ENCODE data around the gene SLCO3A1.

Gene SLCO3A1

GRCh38 chr15:92112180-92112579 is 258.7 kb downstream of the SLCO3A1 start:
- no peak overlapping the region for H3K27ac ChIP-seq (ENCODE audit: low read length)
- no peaks in the 10 kb centered on the region for H3K4me1 ChIP-seq (ENCODE audit: control insufficient read depth in 1 of 2, insufficient read depth in 2 of 2, low read length in 2 of 2)
- H3K9me3 ChIP-seq (ENCODE audit: control insufficient read depth in 1 of 2, low read length in 2 of 2): no peaks in the 10 kb centered on the region

DNA sequence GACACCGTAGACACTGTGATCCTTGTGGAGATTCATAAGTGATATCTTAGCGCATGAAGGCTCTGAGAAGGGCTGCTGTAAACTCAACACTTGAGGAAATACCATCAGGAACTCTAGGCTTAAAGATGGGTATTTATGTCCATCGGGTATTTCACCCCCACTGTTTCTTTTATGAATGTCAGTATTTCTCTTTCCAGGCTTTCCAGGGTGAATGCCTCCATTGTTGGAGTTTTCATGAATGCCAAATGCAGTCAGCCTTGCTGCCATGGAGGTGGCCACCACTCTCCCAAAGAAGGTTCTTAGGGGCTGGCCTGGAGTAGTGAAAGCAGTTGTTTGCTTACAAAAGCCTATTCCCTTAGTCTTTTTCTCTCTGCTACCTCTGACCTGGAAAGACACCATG is 259.2 kb downstream of the SLCO3A1 start:
- Histone ChIP-seq H3K36me3 (ENCODE audit: control insufficient read depth in 1 of 2, insufficient read depth in 2 of 2, low read length in 2 of 2) (no peaks in the 10 kb centered on the region), H3K4me3 (ENCODE audit: low read depth in 1 of 2, low read length in 2 of 2) (no peak overlapping the region), H3K27me3 (ENCODE audit: low read depth, low read length) (no peaks in the 10 kb centered on the region), H3K27ac (ENCODE audit: low read length) (no peak overlapping the region), H3K4me1 (ENCODE audit: control insufficient read depth in 1 of 2, insufficient read depth in 2 of 2, low read length in 2 of 2) (no peaks in the 10 kb centered on the region), H3K9me3 (ENCODE audit: control insufficient read depth in 1 of 2, low read length in 2 of 2) (no peaks in the 10 kb centered on the region)

More at GRCh38 chr15:92112180-92112579, 258.7 kb downstream of the SLCO3A1 start:
- H3K4me3 ChIP-seq (ENCODE audit: low read depth in 1 of 2, low read length in 2 of 2): no peak overlapping the region
- H3K36me3 ChIP-seq (ENCODE audit: control insufficient read depth in 1 of 2, insufficient read depth in 2 of 2, low read length in 2 of 2): no peaks in the 10 kb centered on the region
- H3K27me3 ChIP-seq (ENCODE audit: low read depth, low read length): no peaks in the 10 kb centered on the region

- no peaks in the 10 kb centered on the region for H3K36me3 ChIP-seq (ENCODE audit: control insufficient read depth in 1 of 2, insufficient read depth in 2 of 2, low read length in 2 of 2)
- H3K4me1 ChIP-seq (ENCODE audit: control insufficient read depth in 1 of 2, insufficient read depth in 2 of 2, low read length in 2 of 2): no peaks in the 10 kb centered on the region
- H3K27ac ChIP-seq (ENCODE audit: low read length): no peak overlapping the region
- H3K4me3 ChIP-seq (ENCODE audit: low read depth in 1 of 2, low read length in 2 of 2): no peak overlapping the region
- no peaks in the 10 kb centered on the region for H3K27me3 ChIP-seq (ENCODE audit: low read depth, low read length)
- H3K9me3 ChIP-seq (ENCODE audit: control insufficient read depth in 1 of 2, low read length in 2 of 2): no peaks in the 10 kb centered on the region
These were observed 260.3 kb downstream of the SLCO3A1 start for GRCh38 chr15:92113832-92114231.

DNA sequence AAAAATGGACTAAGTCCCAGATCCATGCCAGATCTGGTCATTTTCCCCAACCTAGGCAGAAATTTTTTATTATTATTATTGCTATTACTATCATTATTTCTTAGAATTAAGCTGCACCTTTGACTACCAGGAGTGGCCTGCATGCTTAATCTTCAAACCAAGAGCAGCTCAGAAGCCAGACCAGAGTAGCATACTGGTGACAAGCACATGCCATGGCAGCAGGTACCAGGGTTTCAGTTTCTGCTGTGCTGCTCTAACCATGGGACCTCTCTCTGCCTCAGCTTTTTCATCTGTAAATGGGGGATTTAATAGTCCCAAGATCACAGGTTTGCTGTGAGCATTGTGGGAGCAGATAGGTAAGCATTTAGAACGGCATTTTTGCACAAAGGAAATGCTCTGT is 262.3 kb downstream of the SLCO3A1 start:
- Histone ChIP-seq H3K36me3 (ENCODE audit: control insufficient read depth in 1 of 2, insufficient read depth in 2 of 2, low read length in 2 of 2) (peaks cover 2 to 3% of the 10 kb centered on the region in 2 donors), H3K4me3 (ENCODE audit: low read depth in 1 of 2, low read length in 2 of 2) (no peak overlapping the region), H3K27ac (ENCODE audit: low read length) (no peak overlapping the region), H3K9me3 (ENCODE audit: control insufficient read depth in 1 of 2, low read length in 2 of 2) (no peaks in the 10 kb centered on the region), H3K27me3 (ENCODE audit: low read depth, low read length) (no peaks in the 10 kb centered on the region), H3K4me1 (ENCODE audit: control insufficient read depth in 1 of 2, insufficient read depth in 2 of 2, low read length in 2 of 2) (no peaks in the 10 kb centered on the region)

DNA sequence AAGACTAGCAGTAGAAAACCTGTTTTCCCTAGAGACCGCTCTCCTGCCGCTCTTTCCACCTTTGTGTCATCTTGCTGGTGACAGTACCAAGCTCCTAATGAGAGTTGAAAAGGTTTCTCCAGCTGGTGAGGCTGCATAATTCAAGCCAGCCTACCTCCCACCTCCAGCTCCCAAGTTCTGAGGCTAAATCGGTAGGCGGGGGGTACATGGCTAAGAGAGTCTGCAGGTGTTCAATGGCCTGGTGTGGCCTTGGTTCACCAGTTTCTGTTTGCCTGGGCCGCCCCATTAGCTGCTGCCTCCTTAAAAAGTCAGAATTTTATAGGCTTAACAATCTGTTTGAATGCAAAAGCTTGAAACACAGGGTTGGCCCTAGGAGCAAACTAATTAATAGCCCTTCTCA is 262.8 kb downstream of the SLCO3A1 start:
- H3K27ac ChIP-seq (ENCODE audit: low read length): no peak overlapping the region

DNA sequence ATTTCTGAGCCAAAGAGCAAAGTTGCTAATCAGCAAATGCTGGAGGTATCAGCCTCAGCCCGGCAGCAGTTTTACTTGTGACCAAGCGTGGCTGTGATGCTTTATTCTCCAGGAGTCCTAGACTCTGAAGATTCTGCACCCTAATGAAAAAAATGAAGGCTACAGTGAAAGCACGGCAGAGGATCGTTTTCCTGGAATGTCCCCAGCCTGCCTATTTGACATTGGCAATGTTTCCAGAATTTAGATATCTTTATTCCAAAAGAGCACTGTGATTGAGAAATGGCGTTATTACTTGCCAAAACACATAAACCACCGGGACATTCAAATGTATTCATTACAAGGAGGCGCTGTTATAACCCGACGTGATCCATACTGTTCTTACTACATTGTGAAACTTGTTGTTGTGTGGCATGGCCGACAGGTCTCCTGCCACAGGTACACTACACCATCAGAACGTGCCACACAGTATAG is 263.8 kb downstream of the SLCO3A1 start:
- H3K4me1 ChIP-seq (ENCODE audit: control insufficient read depth in 1 of 2, insufficient read depth in 2 of 2, low read length in 2 of 2): no peaks in the 10 kb centered on the region
- H3K27ac ChIP-seq (ENCODE audit: low read length): no peak overlapping the region
- H3K4me3 ChIP-seq (ENCODE audit: low read depth in 1 of 2, low read length in 2 of 2): no peak overlapping the region
- peaks cover 8 to 16% of the 10 kb centered on the region in 2 donors for H3K36me3 ChIP-seq (ENCODE audit: control insufficient read depth in 1 of 2, insufficient read depth in 2 of 2, low read length in 2 of 2)
- no peaks in the 10 kb centered on the region for H3K27me3 ChIP-seq (ENCODE audit: low read depth, low read length)
- H3K9me3 ChIP-seq (ENCODE audit: control insufficient read depth in 1 of 2, low read length in 2 of 2): no peaks in the 10 kb centered on the region

More for the DNA sequence above, 262.8 kb downstream of the SLCO3A1 start:
- no peaks in the 10 kb centered on the region for H3K9me3 ChIP-seq (ENCODE audit: control insufficient read depth in 1 of 2, low read length in 2 of 2)
- H3K4me3 ChIP-seq (ENCODE audit: low read depth in 1 of 2, low read length in 2 of 2): no peak overlapping the region
- H3K36me3 ChIP-seq (ENCODE audit: control insufficient read depth in 1 of 2, insufficient read depth in 2 of 2, low read length in 2 of 2): peaks cover 7 to 8% of the 10 kb centered on the region in 2 donors
- no peaks in the 10 kb centered on the region for H3K4me1 ChIP-seq (ENCODE audit: control insufficient read depth in 1 of 2, insufficient read depth in 2 of 2, low read length in 2 of 2)
- no peaks in the 10 kb centered on the region for H3K27me3 ChIP-seq (ENCODE audit: low read depth, low read length)

GRCh38 chr15:92118162-92118935 is 264.8 kb downstream of the SLCO3A1 start:
- peaks cover 8 to 20% of the 10 kb centered on the region in 2 donors for H3K36me3 ChIP-seq (ENCODE audit: control insufficient read depth in 1 of 2, insufficient read depth in 2 of 2, low read length in 2 of 2)
- H3K4me1 ChIP-seq (ENCODE audit: control insufficient read depth in 1 of 2, insufficient read depth in 2 of 2, low read length in 2 of 2): no peaks in the 10 kb centered on the region
- H3K27ac ChIP-seq (ENCODE audit: low read length): no peak overlapping the region

GRCh38 chr15:92118936-92119325 is 265.4 kb downstream of the SLCO3A1 start:
- Histone ChIP-seq H3K9me3 (ENCODE audit: control insufficient read depth in 1 of 2, low read length in 2 of 2) (no peaks in the 10 kb centered on the region), H3K4me1 (ENCODE audit: control insufficient read depth in 1 of 2, insufficient read depth in 2 of 2, low read length in 2 of 2) (no peaks in the 10 kb centered on the region), H3K36me3 (ENCODE audit: control insufficient read depth in 1 of 2, insufficient read depth in 2 of 2, low read length in 2 of 2) (peaks cover 8 to 20% of the 10 kb centered on the region in 2 donors), H3K27ac (ENCODE audit: low read length) (no peak overlapping the region), H3K4me3 (ENCODE audit: low read depth in 1 of 2, low read length in 2 of 2) (no peak overlapping the region), H3K27me3 (ENCODE audit: low read depth, low read length) (no peaks in the 10 kb centered on the region)

More at GRCh38 chr15:92118162-92118935, 264.8 kb downstream of the SLCO3A1 start:
- Histone ChIP-seq H3K4me3 (ENCODE audit: low read depth in 1 of 2, low read length in 2 of 2) (no peak overlapping the region), H3K27me3 (ENCODE audit: low read depth, low read length) (no peaks in the 10 kb centered on the region), H3K9me3 (ENCODE audit: control insufficient read depth in 1 of 2, low read length in 2 of 2) (no peaks in the 10 kb centered on the region)

- Histone ChIP-seq H3K4me1 (ENCODE audit: control insufficient read depth in 1 of 2, insufficient read depth in 2 of 2, low read length in 2 of 2) (no peaks in the 10 kb centered on the region), H3K36me3 (ENCODE audit: control insufficient read depth in 1 of 2, insufficient read depth in 2 of 2, low read length in 2 of 2) (peaks cover 8 to 20% of the 10 kb centered on the region in 2 donors), H3K27ac (ENCODE audit: low read length) (no peak overlapping the region), H3K9me3 (ENCODE audit: control insufficient read depth in 1 of 2, low read length in 2 of 2) (no peaks in the 10 kb centered on the region), H3K27me3 (ENCODE audit: low read depth, low read length) (no peaks in the 10 kb centered on the region), H3K4me3 (ENCODE audit: low read depth in 1 of 2, low read length in 2 of 2) (no peak overlapping the region)
These were observed 266.7 kb downstream of the SLCO3A1 start for GRCh38 chr15:92120094-92120795.

- Histone ChIP-seq H3K27me3 (ENCODE audit: low read depth, low read length) (no peaks in the 10 kb centered on the region), H3K36me3 (ENCODE audit: control insufficient read depth in 1 of 2, insufficient read depth in 2 of 2, low read length in 2 of 2) (peaks cover 8 to 20% of the 10 kb centered on the region in 2 donors), H3K4me3 (ENCODE audit: low read depth in 1 of 2, low read length in 2 of 2) (no peak overlapping the region), H3K9me3 (ENCODE audit: control insufficient read depth in 1 of 2, low read length in 2 of 2) (no peaks in the 10 kb centered on the region), H3K4me1 (ENCODE audit: control insufficient read depth in 1 of 2, insufficient read depth in 2 of 2, low read length in 2 of 2) (no peaks in the 10 kb centered on the region), H3K27ac (ENCODE audit: low read length) (no peak overlapping the region)
These were observed 267.5 kb downstream of the SLCO3A1 start for GRCh38 chr15:92121047-92121446.

DNA sequence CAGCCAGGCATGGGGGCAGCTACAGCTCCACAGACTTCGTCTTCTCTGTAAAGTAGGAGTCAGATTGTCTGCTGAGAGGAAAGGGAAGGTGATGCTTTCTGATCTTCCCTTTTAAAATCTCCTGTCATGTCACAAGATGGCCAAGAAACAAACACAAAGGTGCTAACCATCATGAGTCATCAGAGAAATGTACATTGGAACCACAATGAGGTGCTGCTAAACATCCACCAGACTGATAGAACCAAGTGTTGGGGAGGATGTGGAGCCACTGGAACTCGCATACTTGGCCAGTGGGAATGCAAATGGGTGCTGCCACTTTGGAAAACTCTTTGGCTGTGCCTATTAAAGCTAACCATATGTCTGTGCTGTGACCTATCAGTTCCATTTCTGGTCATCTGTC is 268.8 kb downstream of the SLCO3A1 start:
- Histone ChIP-seq H3K4me3 (ENCODE audit: low read depth in 1 of 2, low read length in 2 of 2) (no peak overlapping the region), H3K27ac (ENCODE audit: low read length) (no peak overlapping the region), H3K4me1 (ENCODE audit: control insufficient read depth in 1 of 2, insufficient read depth in 2 of 2, low read length in 2 of 2) (no peaks in the 10 kb centered on the region), H3K27me3 (ENCODE audit: low read depth, low read length) (no peaks in the 10 kb centered on the region), H3K9me3 (ENCODE audit: control insufficient read depth in 1 of 2, low read length in 2 of 2) (no peaks in the 10 kb centered on the region), H3K36me3 (ENCODE audit: control insufficient read depth in 1 of 2, insufficient read depth in 2 of 2, low read length in 2 of 2) (peaks cover 8 to 20% of the 10 kb centered on the region in 2 donors)

Data from muscle layer of duodenum (tissue), 2 donors.